ENCODE measurements around the gene PPTC7.
A peak's percentile ranks its signal among the peaks of the same experiment; 100 is the strongest.
"Not testable (repeated sequence)": the region's sequence is repeated elsewhere in the genome, so short reads cannot be mapped to it uniquely, and the experiment has no call there.

Gene PPTC7

GRCh38 chr12:110531741-110532333 is 51.3 kb downstream of the PPTC7 start:
- DNase-seq, result no peak

GRCh38 chr12:110530511-110530910 is 52.6 kb downstream of the PPTC7 start:
- no peak for DNase-seq

GRCh38 chr12:110528277-110528839 is 54.8 kb downstream of the PPTC7 start:
- DNase-seq, result no peak

- DNase-seq, result not testable (repeated sequence)
Observed at GRCh38 chr12:110520876-110521712, 62.0 kb downstream of the PPTC7 start.

- not testable (repeated sequence) for DNase-seq
Observed at GRCh38 chr12:110518014-110518413, 65.1 kb downstream of the PPTC7 start.

- DNase-seq, result no peak
Observed at GRCh38 chr12:110516995-110517394, 66.1 kb downstream of the PPTC7 start.

- DNase-seq, result no peak
Observed at GRCh38 chr12:110514363-110514762, 68.8 kb downstream of the PPTC7 start.

GRCh38 chr12:110513842-110514241 is 69.3 kb downstream of the PPTC7 start:
- no peak for DNase-seq

GRCh38 chr12:110508071-110508586 is 75.0 kb downstream of the PPTC7 start:
- no peak for DNase-seq

- no peak for DNase-seq
Observed at GRCh38 chr12:110505332-110505731, 77.8 kb downstream of the PPTC7 start.

GRCh38 chr12:110503432-110503831 is 79.7 kb downstream of the PPTC7 start:
- DNase-seq, result no peak

GRCh38 chr12:110501752-110502738 is 81.1 kb downstream of the PPTC7 start, which contains the start of the genes RAD9B and VPS29:
TSS of gene RAD9B (plus strand) at chr12:110502331. CDS start at chr12:110502338, 7 bp downstream.
TSS of gene VPS29 (minus strand) at chr12:110502111. CDS start at chr12:110502051, 60 bp downstream.
- peak; percentile 99 for DNase-seq

- no peak for DNase-seq
Observed at GRCh38 chr12:110501399-110501751, 81.7 kb downstream of the PPTC7 start.

GRCh38 chr12:110498984-110499706 is 84.0 kb downstream of the PPTC7 start:
- no peak for DNase-seq
